Pancreas (tissue), 10 donors: ENCODE data around the gene HLA-DQA1. TPM values are rescaled to one million over a fixed set of nuclear protein-coding genes. Genes with fewer than 3 reads are reported as not detected.
"Not testable (repeated sequence)": the region's sequence is repeated elsewhere in the genome, so short reads cannot be mapped to it uniquely, and the experiment has no call there.

ENCODE experiments used
- ATAC-seq, 4 donors: fragments of 200-7000 bp; cut with Tn5 transposase; one replicate each; pipeline versions ENCODE4 v1.8.0 to v1.9.1; 2020; ENCODE audit warnings: mild to moderate bottlenecking in 4 of 4, moderate library complexity in 4 of 4
- DNase-seq, 6 donors: peaks; one replicate each; pipeline ENCODE4 v3.0.0-alpha.2; 2020
- FAIRE-seq: peaks from 2 replicates; lab custom pipeline; 2012; peaks lifted over from hg19 to GRCh38; lab: Jason Lieb, UNC
- H3K27ac ChIP-seq, 4 donors: fragments of 200-600 bp; sonication (generic); 1 replicate in 3 of 4; 2 replicates in 1 of 4; pipeline versions ENCODE4 v1.5.0 to v1.8.0; 2020
- H3K27me3 ChIP-seq, 4 donors: fragments of 200-600 bp; one replicate each; pipeline ENCODE4 v1.8.0; 2021
- H3K36me3 ChIP-seq, 3 donors: fragments of 200-600 bp; sonication (generic) in 1 of 3; one replicate each; pipeline versions ENCODE4 v1.5.0 to v1.8.0; 2020 to 2021
- H3K4me1 ChIP-seq, 3 donors: fragments of 200-600 bp; one replicate each; pipeline ENCODE4 v1.8.0; 2021
- H3K4me3 ChIP-seq, 4 donors: fragments of 200-600 bp; sonication (generic) in 2 of 4; one replicate each; pipeline versions ENCODE4 v1.5.0 to v1.8.0; 2020 to 2021
- H3K9me3 ChIP-seq, 4 donors: fragments of 200-600 bp; one replicate each; pipeline ENCODE4 v1.8.0; 2021
- WGBS, 2 donors: extraction: QIAGEN DNeasy Blood & Tissue Kit; methylation state at CpG; one replicate each; pipeline ENCODE4 v1.1.7; 2013; 5-methylcytosine and 5-hydroxymethylcytosine counted together
- intact Hi-C, 3 donors: fragments of 100-400 bp; cut with DNase I; formaldehyde crosslinking; loops; one replicate each; pipeline versions ENCODE4 v1.11.1 to v1.14.2; 2022
- polyA plus RNA-seq, 2 donors: library from polyadenylated mRNA; stranded (reverse); fragments of 200-250 nt; gene quantifications; one replicate each; pipeline ENCODE4 v1.2.3, GENCODE V29; 2013
- total RNA-seq, 6 donors: library from RNA; stranded (reverse); fragmentation: NEBNext Ultra II Directional in 4 of 6; extraction: Animal tissue kit (Norgen Biotek cat#: 25700) in 4 of 6; gene quantifications; one replicate each; pipeline versions ENCODE4 v1.2.1 to v1.2.4, GENCODE V29; 2021 to 2023
- TF ChIP-seq, protein P1 (sequence below), 4 donors: fragments of 200-600 bp; sonication (generic) in 3 of 4; IDR thresholded peaks; one replicate each; pipeline versions ENCODE4 v1.5.0 to v1.8.0; 2021; ENCODE audit warnings: antibody characterized with exemption in 4 of 4
- donor health status: healthy with polysubstance abuse.
- donor health status: DM: no; HTN: no; CAD: no; lungs with moderate emphysema.
- donor health status: DM: no; HTN: no; CAD: no.
- donor health status: control.
- donor health status: control.
- donor health status: Bipolar disorder and iron deficiency.
- donor health status: DM: yes; HTN: yes; CAD: no.
- donor health status: DM: no; HTN: no; CAD: no.
- donor health status: DM: no; HTN: no; CAD: no.
- donor health status: DM: yes; HTN: yes; CAD: no.

The HLA-DQA1 gene
- total and polyA plus RNA-seq, 8 donors, result 1.1 to 66.1 (median 3.5) TPM

DNA sequence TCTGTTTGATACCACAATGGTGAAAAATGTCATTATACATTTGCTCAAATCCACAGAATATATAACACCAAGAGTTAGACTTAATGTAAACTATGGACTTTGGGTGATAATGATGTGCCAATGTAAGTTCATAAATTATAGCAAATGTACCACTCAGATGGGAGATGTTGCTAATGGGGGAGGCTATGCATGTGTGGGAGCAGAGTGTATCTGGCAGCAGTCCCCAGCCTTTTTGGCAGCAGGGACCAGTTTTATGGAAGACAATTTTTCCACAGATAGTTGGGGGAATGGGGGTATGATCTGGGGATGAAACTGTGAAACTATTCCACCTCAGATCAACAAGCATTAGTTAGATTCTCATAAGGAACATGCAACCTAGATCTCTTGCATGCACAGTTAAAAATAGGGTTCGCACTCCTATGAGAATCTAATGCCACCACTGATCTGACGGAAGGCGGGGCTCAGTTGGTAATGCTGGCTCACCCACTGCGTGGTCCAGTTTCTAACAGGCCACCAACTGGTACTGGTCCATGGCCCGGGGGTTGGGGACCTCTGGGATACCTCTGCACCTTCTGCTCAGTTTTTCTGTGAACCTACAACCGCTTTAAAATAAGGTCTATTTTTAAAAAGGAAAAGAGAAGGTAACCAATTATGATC, 8.0 kb downstream of the HLA-DQA1 start:
- TF ChIP-seq, protein P1, sequence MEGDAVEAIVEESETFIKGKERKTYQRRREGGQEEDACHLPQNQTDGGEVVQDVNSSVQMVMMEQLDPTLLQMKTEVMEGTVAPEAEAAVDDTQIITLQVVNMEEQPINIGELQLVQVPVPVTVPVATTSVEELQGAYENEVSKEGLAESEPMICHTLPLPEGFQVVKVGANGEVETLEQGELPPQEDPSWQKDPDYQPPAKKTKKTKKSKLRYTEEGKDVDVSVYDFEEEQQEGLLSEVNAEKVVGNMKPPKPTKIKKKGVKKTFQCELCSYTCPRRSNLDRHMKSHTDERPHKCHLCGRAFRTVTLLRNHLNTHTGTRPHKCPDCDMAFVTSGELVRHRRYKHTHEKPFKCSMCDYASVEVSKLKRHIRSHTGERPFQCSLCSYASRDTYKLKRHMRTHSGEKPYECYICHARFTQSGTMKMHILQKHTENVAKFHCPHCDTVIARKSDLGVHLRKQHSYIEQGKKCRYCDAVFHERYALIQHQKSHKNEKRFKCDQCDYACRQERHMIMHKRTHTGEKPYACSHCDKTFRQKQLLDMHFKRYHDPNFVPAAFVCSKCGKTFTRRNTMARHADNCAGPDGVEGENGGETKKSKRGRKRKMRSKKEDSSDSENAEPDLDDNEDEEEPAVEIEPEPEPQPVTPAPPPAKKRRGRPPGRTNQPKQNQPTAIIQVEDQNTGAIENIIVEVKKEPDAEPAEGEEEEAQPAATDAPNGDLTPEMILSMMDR (IDR thresholded peaks at IDR 0.05), result no peak
- Histone ChIP-seq H3K36me3 (no peaks in the 10 kb centered on the region), H3K27me3 (no peaks in the 10 kb centered on the region), H3K9me3 (no peaks in the 10 kb centered on the region), H3K4me1 (no peaks in the 10 kb centered on the region), H3K4me3 (no peak overlapping the region), H3K27ac (no peak overlapping the region)
- 79 to 82% methylated on average over 6 of the region's 6 CpGs for WGBS, 2 donors
- ATAC-seq (no peak), DNase-seq (no peak), FAIRE-seq (no peak)
- intact Hi-C loops, result no loop called here

DNA sequence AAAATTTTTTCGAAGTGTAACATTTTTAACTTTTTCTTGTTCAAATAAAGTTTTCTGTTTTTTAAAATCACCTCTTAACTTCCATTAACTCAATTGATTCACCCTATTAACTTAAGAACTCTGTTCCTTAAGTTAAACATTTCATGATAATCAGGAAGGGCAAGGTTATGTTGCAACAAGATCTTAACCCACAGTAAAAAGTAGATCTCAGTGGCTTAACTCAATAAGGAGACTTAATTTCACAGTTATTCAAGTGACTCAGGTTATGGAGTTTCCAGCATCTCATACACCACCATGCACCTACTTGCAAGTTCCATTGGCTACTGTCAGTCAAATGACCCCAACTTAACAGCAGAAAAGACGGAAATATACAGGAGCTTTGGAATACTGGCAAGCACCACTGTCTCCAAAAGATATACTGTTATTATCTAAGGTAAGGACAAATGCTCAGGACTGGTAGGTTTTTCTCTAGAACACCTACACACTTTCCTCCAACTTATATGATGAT, 18.1 kb downstream of the HLA-DQA1 start:
- DNase-seq, result no peak
- no peak overlapping the region for H3K4me3 ChIP-seq
- ATAC-seq, result no peak
- no peaks in the 10 kb centered on the region for H3K9me3 ChIP-seq
- FAIRE-seq, result no peak
- no peak overlapping the region for H3K27ac ChIP-seq
- intact Hi-C loops, result no loop called here
- H3K27me3 ChIP-seq, result no peaks in the 10 kb centered on the region
- TF ChIP-seq, protein P1 (IDR thresholded peaks at IDR 0.05), result no peak
- H3K4me1 ChIP-seq, result no peaks in the 10 kb centered on the region
- 77 to 78% methylated on average over 2 of the region's 2 CpGs for WGBS, 2 donors
- H3K36me3 ChIP-seq, result no peaks in the 10 kb centered on the region

DNA sequence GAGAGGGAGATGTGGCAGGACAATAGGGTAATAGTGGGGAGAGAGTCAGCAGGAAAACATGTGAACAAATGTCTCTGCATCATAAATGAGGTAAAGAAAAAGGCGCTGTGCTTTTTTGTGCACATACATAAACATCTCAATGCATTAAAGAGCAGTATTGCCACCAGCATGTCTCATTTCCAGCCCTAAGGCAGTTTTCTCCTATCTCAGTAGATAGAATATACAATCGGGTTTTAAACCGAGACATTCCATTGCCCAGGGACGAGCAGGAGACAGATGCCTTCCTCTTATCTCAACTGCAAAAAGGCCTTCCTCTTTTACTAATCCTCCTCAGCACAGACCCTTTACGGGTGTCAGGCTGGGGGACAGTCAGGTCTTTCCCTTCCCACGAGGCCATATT, 20.1 kb downstream of the HLA-DQA1 start:
- ATAC-seq, H3K27ac ChIP-seq, DNase-seq, intact Hi-C loops, FAIRE-seq, H3K9me3 ChIP-seq, H3K4me1 ChIP-seq, H3K4me3 ChIP-seq, H3K27me3 ChIP-seq, H3K36me3 ChIP-seq: not testable (repeated sequence)
- whole genome bisulfite sequencing, 2 donors, result 44 to 53% methylated on average over 5 of the region's 6 CpGs

DNA sequence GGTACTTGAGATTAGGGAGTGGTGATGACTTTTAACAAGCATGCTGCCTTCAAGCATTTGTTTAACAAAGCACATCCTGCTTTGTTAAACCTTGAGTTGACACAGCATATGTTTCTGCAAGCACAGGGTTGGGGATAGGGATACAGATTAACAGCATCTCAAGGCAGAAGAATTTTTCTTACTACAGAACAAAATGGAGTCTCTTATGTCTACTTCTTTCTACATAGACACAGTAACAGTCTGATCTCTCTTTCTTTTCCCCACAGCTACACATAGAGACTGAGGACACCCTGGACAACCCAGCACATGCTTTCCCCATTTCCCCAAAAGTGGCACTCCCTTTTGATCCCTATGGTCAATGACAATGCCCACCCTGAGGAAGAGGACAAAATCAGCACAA, 20.6 kb downstream of the HLA-DQA1 start:
- H3K36me3 ChIP-seq, H3K4me3 ChIP-seq, intact Hi-C loops, DNase-seq, H3K27me3 ChIP-seq, FAIRE-seq, H3K4me1 ChIP-seq, H3K9me3 ChIP-seq, ATAC-seq, H3K27ac ChIP-seq: not testable (repeated sequence)

DNA sequence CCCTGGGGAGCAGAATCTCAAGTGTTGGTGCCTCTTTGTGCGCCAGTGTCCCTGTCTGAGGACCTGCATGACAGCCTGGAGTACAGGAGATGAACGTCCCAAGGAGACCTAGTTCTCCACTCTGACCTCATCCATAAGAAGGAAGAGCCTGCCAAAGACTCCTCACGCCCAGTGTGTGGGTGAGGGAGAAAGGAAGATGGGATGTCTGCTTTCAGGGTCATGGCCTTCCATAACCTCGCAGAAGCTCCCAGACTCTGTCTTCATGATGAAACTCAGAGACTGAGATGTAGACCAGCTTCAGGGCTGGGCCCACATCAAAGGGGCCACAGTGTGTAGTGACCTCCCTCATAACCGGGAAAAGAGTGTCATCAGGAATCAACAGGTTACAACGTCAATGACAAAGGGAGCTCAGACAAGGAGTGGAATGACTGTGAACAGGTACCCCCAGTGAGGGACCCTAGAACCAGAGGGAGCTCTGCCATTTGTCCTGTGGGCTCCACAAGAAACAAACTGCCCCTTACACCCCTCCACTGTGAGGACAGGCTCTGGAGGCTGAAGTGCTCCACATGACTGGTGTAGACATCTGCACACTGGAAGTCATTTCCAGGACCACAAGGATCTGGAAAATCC, 21.2 kb downstream of the HLA-DQA1 start:
- DNase-seq, result no peak
- H3K4me3 ChIP-seq, result no peak overlapping the region
- FAIRE-seq, result no peak
- TF ChIP-seq, protein P1 (IDR thresholded peaks at IDR 0.05), result no peak
- H3K27me3 ChIP-seq, result no peaks in the 10 kb centered on the region
- no peak for ATAC-seq
- H3K4me1 ChIP-seq, result no peaks in the 10 kb centered on the region
- H3K27ac ChIP-seq, result no peak overlapping the region
- WGBS, 2 donors, result 33 to 35% methylated on average over 6 of the region's 6 CpGs
- H3K9me3 ChIP-seq, result no peaks in the 10 kb centered on the region
- H3K36me3 ChIP-seq, result no peaks in the 10 kb centered on the region
- intact Hi-C loops, result no loop called here
